ENCODE results near the gene GPR35.

GPR35 gene

GRCh38 chr2:240589375-240589774, 35.9 kb upstream of the GPR35 start:
- no peak for DNase-seq

GRCh38 chr2:240589850-240590525, 35.3 kb upstream of the GPR35 start:
- DNase-seq: no peak

- no peak for DNase-seq
Observed at GRCh38 chr2:240590681-240591111, 34.6 kb upstream of the GPR35 start.

- DNase-seq: no peak
Observed at GRCh38 chr2:240591226-240591625, 34.1 kb upstream of the GPR35 start.

GRCh38 chr2:240591784-240592183, 33.5 kb upstream of the GPR35 start:
- no peak for DNase-seq

- DNase-seq: no peak
Observed at GRCh38 chr2:240593026-240593702, 32.1 kb upstream of the GPR35 start.

- DNase-seq: no peak
Observed at GRCh38 chr2:240593703-240594451, 31.4 kb upstream of the GPR35 start.

- no peak for DNase-seq
Observed at GRCh38 chr2:240594511-240595380, 30.5 kb upstream of the GPR35 start.

GRCh38 chr2:240595381-240596079, 29.8 kb upstream of the GPR35 start:
- no peak for DNase-seq

GRCh38 chr2:240596080-240596460, 29.2 kb upstream of the GPR35 start:
- DNase-seq: no peak

GRCh38 chr2:240596491-240596931, 28.8 kb upstream of the GPR35 start:
- no peak for DNase-seq

GRCh38 chr2:240597054-240597418, 28.2 kb upstream of the GPR35 start:
- DNase-seq: no peak

GRCh38 chr2:240597419-240598181, 27.7 kb upstream of the GPR35 start:
- no peak for DNase-seq

- DNase-seq: no peak
Observed at GRCh38 chr2:240598311-240598911, 26.9 kb upstream of the GPR35 start.

- no peak for DNase-seq
Observed at GRCh38 chr2:240599141-240599583, 26.1 kb upstream of the GPR35 start.

GRCh38 chr2:240600451-240600961, 24.8 kb upstream of the GPR35 start:
- no peak for DNase-seq

GRCh38 chr2:240601061-240601830, 24.0 kb upstream of the GPR35 start:
- no peak for DNase-seq

GRCh38 chr2:240601831-240602160, 23.5 kb upstream of the GPR35 start:
- DNase-seq: no peak

GRCh38 chr2:240602266-240603050, 22.8 kb upstream of the GPR35 start:
- no peak for DNase-seq
